RWPE2 (cell line): ENCODE measurements around the gene UBALD2.
"Not testable (repeated sequence)": the region's sequence is repeated elsewhere in the genome, so short reads cannot be mapped to it uniquely, and the experiment has no call there.

Experiments used
- ATAC-seq: fragments of 200-7000 bp; cut with Tn5 transposase; 3 replicates; pipeline ENCODE4 v1.9.1; 2021; ENCODE audit warnings: low read depth
- DNase-seq: peaks from one replicate; pipeline ENCODE4 v3.0.0-alpha.2; 2020; ENCODE audit warnings: low spot score
- H3K27ac ChIP-seq: fragments of 450-650 bp; 2 replicates; pipeline ENCODE4 v1.5.1; 2017; ENCODE audit warnings: mild to moderate bottlenecking; ENCODE audit not compliant: poor library complexity, severe bottlenecking
- H3K27me3 ChIP-seq: fragments of 250-450 bp; sonication (Bioruptor Pico); 2 replicates; pipeline ENCODE4 v1.5.1; 2021; ENCODE audit warnings: mild to moderate bottlenecking, moderate library complexity; ENCODE audit not compliant: insufficient read depth, poor library complexity, severe bottlenecking
- H3K36me3 ChIP-seq: fragments of 250-450 bp; sonication (Bioruptor Pico); 2 replicates; pipeline ENCODE4 v1.5.1; 2020; ENCODE audit warnings: low read depth, mild to moderate bottlenecking, moderate library complexity
- H3K4me1 ChIP-seq: fragments of 250-450 bp; sonication (Bioruptor Pico); 2 replicates; pipeline ENCODE4 v1.5.1; 2021; ENCODE audit warnings: mild to moderate bottlenecking, moderate library complexity; ENCODE audit not compliant: insufficient read depth, poor library complexity, severe bottlenecking
- H3K4me3 ChIP-seq: fragments of 250-450 bp; sonication (Bioruptor Pico); 2 replicates; pipeline ENCODE4 v1.5.1; 2021; ENCODE audit warnings: mild to moderate bottlenecking, moderate library complexity; ENCODE audit not compliant: severe bottlenecking
- H3K9me3 ChIP-seq: fragments of 250-450 bp; sonication (Bioruptor Pico); 2 replicates; pipeline ENCODE4 v1.5.1; 2021; ENCODE audit warnings: mild to moderate bottlenecking, moderate library complexity; ENCODE audit not compliant: severe bottlenecking
- TF ChIP-seq, protein P1 (sequence below): fragments of 450-650 bp; IDR thresholded peaks from one replicate; pipeline ENCODE4 v1.5.1; 2017; ENCODE audit warnings: mild to moderate bottlenecking, moderate library complexity; ENCODE audit not compliant: poor library complexity, severe bottlenecking

UBALD2 gene

DNA sequence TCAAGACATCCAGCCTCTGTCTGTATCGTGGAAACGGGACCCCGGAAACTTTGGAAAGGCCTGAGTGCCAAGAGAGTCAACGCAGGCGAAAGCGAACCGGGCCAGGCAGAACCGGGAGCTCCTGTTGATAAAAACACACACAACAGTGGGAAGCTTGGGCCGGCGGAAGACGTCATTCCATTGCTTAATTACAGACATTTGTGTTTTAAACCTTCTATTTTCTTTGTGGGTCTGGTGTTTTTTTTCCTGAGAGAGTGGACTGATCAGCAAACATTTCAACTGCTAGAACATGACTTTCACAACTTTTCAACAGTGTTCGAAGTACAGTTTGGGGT, 24.0 kb upstream of the UBALD2 start:
- H3K27ac ChIP-seq = no peak overlapping the region
- H3K27me3 ChIP-seq = peaks cover 20% of the 10 kb centered on the region
- H3K4me3 ChIP-seq = peak overlapping the region; percentile 33
- TF ChIP-seq, protein P1, sequence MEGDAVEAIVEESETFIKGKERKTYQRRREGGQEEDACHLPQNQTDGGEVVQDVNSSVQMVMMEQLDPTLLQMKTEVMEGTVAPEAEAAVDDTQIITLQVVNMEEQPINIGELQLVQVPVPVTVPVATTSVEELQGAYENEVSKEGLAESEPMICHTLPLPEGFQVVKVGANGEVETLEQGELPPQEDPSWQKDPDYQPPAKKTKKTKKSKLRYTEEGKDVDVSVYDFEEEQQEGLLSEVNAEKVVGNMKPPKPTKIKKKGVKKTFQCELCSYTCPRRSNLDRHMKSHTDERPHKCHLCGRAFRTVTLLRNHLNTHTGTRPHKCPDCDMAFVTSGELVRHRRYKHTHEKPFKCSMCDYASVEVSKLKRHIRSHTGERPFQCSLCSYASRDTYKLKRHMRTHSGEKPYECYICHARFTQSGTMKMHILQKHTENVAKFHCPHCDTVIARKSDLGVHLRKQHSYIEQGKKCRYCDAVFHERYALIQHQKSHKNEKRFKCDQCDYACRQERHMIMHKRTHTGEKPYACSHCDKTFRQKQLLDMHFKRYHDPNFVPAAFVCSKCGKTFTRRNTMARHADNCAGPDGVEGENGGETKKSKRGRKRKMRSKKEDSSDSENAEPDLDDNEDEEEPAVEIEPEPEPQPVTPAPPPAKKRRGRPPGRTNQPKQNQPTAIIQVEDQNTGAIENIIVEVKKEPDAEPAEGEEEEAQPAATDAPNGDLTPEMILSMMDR = no peak
- H3K4me1 ChIP-seq = no peaks in the 10 kb centered on the region
- H3K9me3 ChIP-seq = no peaks in the 10 kb centered on the region
- no peaks in the 10 kb centered on the region for H3K36me3 ChIP-seq
- DNase-seq (no peak), ATAC-seq (no peak)

DNA sequence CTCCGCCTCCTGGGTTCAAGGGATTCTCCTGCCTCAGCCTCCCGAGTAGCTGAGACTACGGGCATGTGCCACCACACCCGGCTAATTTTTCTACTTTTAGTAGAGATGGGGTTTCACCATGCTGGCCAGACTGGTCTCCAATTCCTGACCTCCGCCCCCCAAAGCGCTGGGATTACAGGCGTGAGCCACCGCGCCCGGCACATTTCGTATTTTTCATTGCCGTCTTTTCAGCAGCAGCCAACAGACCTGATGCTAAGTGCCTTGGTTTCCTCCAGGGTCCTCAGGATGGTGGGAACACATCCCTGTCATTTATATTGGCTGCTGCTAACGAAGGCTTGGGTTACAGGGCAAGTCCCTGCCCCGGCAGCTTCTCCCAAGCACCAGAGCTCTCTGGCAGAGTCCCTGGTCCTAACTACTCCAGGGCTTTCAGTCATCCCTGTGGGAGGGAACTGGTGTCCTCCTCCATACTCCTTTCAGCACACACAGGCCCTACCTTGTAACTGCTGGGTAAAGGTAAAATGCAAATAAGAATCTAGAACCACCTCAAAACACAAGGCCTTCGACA, 23.4 kb upstream of the UBALD2 start:
- peaks cover 20% of the 10 kb centered on the region for H3K27me3 ChIP-seq
- DNase-seq = no peak
- no peaks in the 10 kb centered on the region for H3K36me3 ChIP-seq
- no peak overlapping the region for H3K4me3 ChIP-seq
- TF ChIP-seq, protein P1 = no peak
- no peaks in the 10 kb centered on the region for H3K4me1 ChIP-seq
- no peaks in the 10 kb centered on the region for H3K9me3 ChIP-seq
- ATAC-seq = no peak
- no peak overlapping the region for H3K27ac ChIP-seq

DNA sequence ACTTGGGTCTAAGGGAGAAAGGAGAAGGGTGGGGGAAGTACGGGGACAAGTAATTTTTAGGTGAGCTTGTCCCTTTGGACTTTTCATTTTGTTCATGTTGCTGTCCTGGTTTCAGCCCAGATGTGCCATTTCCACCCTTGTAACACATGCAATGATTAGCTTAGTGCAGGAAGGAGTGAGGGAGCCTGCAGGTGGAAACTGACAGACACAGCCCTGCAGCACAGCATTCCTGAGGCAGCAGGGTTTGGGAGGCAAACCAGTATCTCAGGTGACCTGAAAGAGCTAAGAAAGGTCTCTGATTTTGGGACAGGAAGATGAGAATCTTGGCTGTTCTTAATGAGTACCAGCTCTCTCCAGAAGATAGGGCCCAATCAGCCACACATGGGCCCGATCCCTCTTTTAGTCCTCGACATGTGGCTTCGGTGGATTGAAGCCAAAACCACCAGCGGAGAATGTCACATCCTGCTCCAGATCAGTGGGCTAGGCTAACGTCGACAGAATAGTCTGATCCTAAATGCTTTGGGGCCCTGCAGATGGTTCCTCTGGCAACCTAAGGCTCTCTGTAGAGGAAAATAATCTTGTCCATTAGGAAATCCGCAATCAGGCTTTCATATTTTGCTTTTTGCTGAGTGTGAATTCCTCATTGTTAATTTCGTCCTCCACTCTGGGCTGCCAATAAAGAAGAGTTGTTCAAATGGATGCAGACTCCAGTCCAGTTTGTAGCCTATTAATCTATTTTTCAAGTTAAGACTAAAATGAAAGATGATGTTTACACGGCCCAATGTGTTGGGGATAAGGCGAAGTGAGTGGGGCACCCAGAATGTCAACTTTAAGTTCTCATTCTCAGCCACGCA, 21.1 kb upstream of the UBALD2 start:
- no peak for ATAC-seq
- no peak overlapping the region for H3K4me3 ChIP-seq

GRCh38 chr17:76244721-76245120, 20.4 kb upstream of the UBALD2 start:
- H3K27ac ChIP-seq, H3K4me1 ChIP-seq, H3K9me3 ChIP-seq, H3K27me3 ChIP-seq, DNase-seq, ATAC-seq, H3K36me3 ChIP-seq, H3K4me3 ChIP-seq: not testable (repeated sequence)

More for the DNA sequence above, 21.1 kb upstream of the UBALD2 start:
- no peak for DNase-seq
- H3K27me3 ChIP-seq = peaks cover 12% of the 10 kb centered on the region
- H3K9me3 ChIP-seq = no peaks in the 10 kb centered on the region
- no peak overlapping the region for H3K27ac ChIP-seq
- TF ChIP-seq, protein P1 = no peak
- H3K4me1 ChIP-seq = no peaks in the 10 kb centered on the region
- no peaks in the 10 kb centered on the region for H3K36me3 ChIP-seq

DNA sequence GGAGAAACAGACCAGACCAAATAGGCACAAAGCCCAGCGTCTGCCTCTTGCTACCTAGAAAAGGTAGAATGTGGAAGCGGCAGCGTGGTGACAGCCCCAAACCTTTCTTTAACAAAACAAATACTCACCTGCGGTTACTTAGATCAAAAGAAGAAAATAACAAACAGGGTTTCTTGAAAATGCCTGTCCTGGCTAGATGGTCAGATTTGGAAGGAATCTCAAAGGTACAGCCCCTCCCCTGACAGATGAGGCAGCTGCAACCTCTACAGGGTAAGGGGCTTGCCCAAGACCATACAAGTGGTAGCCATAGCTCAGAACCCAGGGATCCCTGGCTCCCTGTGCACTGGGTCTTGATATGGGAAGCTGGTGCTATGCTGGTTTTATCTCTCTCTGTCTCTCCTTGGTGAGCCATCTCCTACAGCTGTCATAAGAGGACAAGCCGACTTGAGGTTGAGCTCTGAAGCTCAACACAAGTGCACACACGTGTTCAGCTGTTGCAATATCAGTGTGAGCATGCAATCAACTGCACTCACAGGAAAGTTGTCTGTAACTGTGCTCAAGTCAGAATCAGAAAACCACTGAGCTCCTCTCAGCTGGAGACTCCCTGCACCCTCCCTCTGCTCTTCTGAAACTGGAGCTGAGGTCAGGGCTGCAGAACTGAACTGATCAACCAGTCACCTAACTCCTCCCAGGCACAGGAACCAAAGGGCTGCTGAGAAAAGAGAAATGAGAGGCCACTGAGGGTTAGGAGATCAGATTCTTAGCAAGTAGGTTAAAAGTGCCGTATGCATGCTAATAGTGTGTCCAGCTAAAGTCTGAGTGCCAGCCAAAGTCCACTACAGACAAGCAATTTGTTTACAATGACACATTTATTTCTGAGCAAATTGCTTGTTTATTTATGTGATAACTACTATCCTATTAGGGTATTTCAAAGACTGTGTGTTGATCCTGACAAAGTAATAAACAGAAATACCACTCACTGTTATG, 18.8 kb upstream of the UBALD2 start:
- Histone ChIP-seq H3K36me3 (no peaks in the 10 kb centered on the region), H3K27me3 (peaks cover under 1% of the 10 kb centered on the region), H3K4me3 (no peak overlapping the region), H3K4me1 (peaks cover 2% of the 10 kb centered on the region), H3K27ac (no peak overlapping the region), H3K9me3 (no peaks in the 10 kb centered on the region)
- DNase-seq (no peak), ATAC-seq (no peak)
- TF ChIP-seq, protein P1 = no peak
